Measurements from ENCODE around the gene OTUD6A.

OTUD6A gene

GRCh38 chrX:70042399-70043371 lies 19.6 kb upstream of the OTUD6A start:
- Histone ChIP-seq H4K20me1 (peaks cover 0 to 9% (median 0%) of the 10 kb centered on the region in 11 experiments; a peak in 3 of 22 replicates), H3K27ac (no peak overlapping the region), H3K4me2 (no peak overlapping the region), H3K9ac (no peak overlapping the region), H3K4me3 (no peak overlapping the region), H3K36me3 (no peaks in the 10 kb centered on the region), H3K27me3 (peaks cover 73 to 98% (median 95%) of the 10 kb centered on the region in 11 experiments), H3K9me3 (replicated peaks in 1 of 11) (peaks cover 0 to 6% (median 0%) of the 10 kb centered on the region in 11 experiments; a peak in 1 of 22 replicates), H3K4me1 (peaks cover 0 to 8% (median 0%) of the 10 kb centered on the region in 10 experiments; a peak in 8 of 20 replicates)
- no peak for TF ChIP-seq Cebpa-rat (IDR thresholded peaks at IDR 0.05)

GRCh38 chrX:70043685-70044084 lies 18.6 kb upstream of the OTUD6A start:
- Histone ChIP-seq H3K9ac (no peak overlapping the region), H3K27me3 (peaks cover 78 to 98% (median 95%) of the 10 kb centered on the region in 11 experiments), H3K4me3 (no peak overlapping the region), H3K9me3 (replicated peaks in 1 of 11) (peaks cover 0 to 6% (median 0%) of the 10 kb centered on the region in 11 experiments; a peak in 1 of 22 replicates), H3K4me1 (peaks cover 0 to 13% (median 0%) of the 10 kb centered on the region in 10 experiments; a peak in 8 of 20 replicates), H3K4me2 (no peak overlapping the region), H4K20me1 (peaks cover 0 to 9% (median 0%) of the 10 kb centered on the region in 11 experiments; a peak in 2 of 22 replicates), H3K27ac (no peak overlapping the region), H3K36me3 (no peaks in the 10 kb centered on the region)
- TF ChIP-seq Cebpa-rat (IDR thresholded peaks at IDR 0.05), result no peak

GRCh38 chrX:70044541-70045245 lies 17.6 kb upstream of the OTUD6A start:
- H4K20me1 ChIP-seq, result peaks cover 0 to 9% (median 0%) of the 10 kb centered on the region in 11 experiments; a peak in 2 of 22 replicates
- peaks cover 82 to 98% (median 96%) of the 10 kb centered on the region in 11 experiments for H3K27me3 ChIP-seq
- H3K4me1 ChIP-seq, result peaks cover 0 to 13% (median 0%) of the 10 kb centered on the region in 10 experiments; a peak in 7 of 20 replicates
- no peak overlapping the region for H3K27ac ChIP-seq
- H3K9ac ChIP-seq, result no peak overlapping the region
- H3K4me3 ChIP-seq, result no peak overlapping the region
- peaks cover 0 to 6% (median 0%) of the 10 kb centered on the region in 11 experiments; a peak in 1 of 22 replicates for H3K9me3 ChIP-seq (replicated peaks in 1 of 11)
- H3K36me3 ChIP-seq, result no peaks in the 10 kb centered on the region
- no peak overlapping the region for H3K4me2 ChIP-seq
- TF ChIP-seq Cebpa-rat (IDR thresholded peaks at IDR 0.05), result no peak

GRCh38 chrX:70046978-70047377 lies 15.3 kb upstream of the OTUD6A start:
- no peak for TF ChIP-seq Cebpa-rat (IDR thresholded peaks at IDR 0.05)
- Histone ChIP-seq H3K27ac (no peak overlapping the region), H3K4me1 (peaks cover 0 to 13% (median 0%) of the 10 kb centered on the region in 10 experiments; a peak in 7 of 20 replicates)

GRCh38 chrX:70049406-70049805 lies 12.9 kb upstream of the OTUD6A start:
- peaks cover 0 to 6% (median 0%) of the 10 kb centered on the region in 11 experiments; a peak in 1 of 22 replicates for H3K9me3 ChIP-seq (replicated peaks in 1 of 11)
- H3K9ac ChIP-seq, result no peak overlapping the region
- no peak for TF ChIP-seq Cebpa-rat (IDR thresholded peaks at IDR 0.05)
- H3K27me3 ChIP-seq, result peaks cover 82 to 96% (median 93%) of the 10 kb centered on the region in 11 experiments
- peaks cover 0 to 4% (median 0%) of the 10 kb centered on the region in 11 experiments; a peak in 2 of 22 replicates for H4K20me1 ChIP-seq
- no peaks in the 10 kb centered on the region for H3K36me3 ChIP-seq
- H3K27ac ChIP-seq, result no peak overlapping the region
- H3K4me2 ChIP-seq, result no peak overlapping the region
- no peak overlapping the region for H3K4me3 ChIP-seq
- H3K4me1 ChIP-seq, result peaks cover 0 to 13% (median 0%) of the 10 kb centered on the region in 10 experiments; a peak in 7 of 20 replicates

More at GRCh38 chrX:70046978-70047377, 15.3 kb upstream of the OTUD6A start:
- no peaks in the 10 kb centered on the region for H3K36me3 ChIP-seq
- peaks cover 0 to 6% (median 0%) of the 10 kb centered on the region in 11 experiments; a peak in 1 of 22 replicates for H3K9me3 ChIP-seq (replicated peaks in 1 of 11)
- H3K9ac ChIP-seq, result no peak overlapping the region
- no peak overlapping the region for H3K4me3 ChIP-seq
- peaks cover 0 to 9% (median 0%) of the 10 kb centered on the region in 11 experiments; a peak in 2 of 22 replicates for H4K20me1 ChIP-seq
- peaks cover 78 to 96% (median 92%) of the 10 kb centered on the region in 11 experiments for H3K27me3 ChIP-seq
- H3K4me2 ChIP-seq, result peak overlapping the region in 3 of 11 experiments; percentile 33 to 62 (median 36); a peak in 6 of 22 replicates

GRCh38 chrX:70049925-70050324 lies 12.3 kb upstream of the OTUD6A start, which contains the start of gene AWAT2:
Gene AWAT2 (minus strand): TSS chrX:70049938. CDS start chrX:70049932, 6 bp downstream.
- H3K4me3 ChIP-seq, result no peak within 1 kb of the TSS
- H3K27ac ChIP-seq, result no peak within 1 kb of the TSS
- peaks cover 0 to 13% (median 0%) of the 10 kb centered on the region in 10 experiments; a peak in 7 of 20 replicates for H3K4me1 ChIP-seq
- TF ChIP-seq Cebpa-rat (IDR thresholded peaks at IDR 0.05), result no peak
- no peak within 1 kb of the TSS for H3K4me2 ChIP-seq
- peaks cover 82 to 96% (median 93%) of the 10 kb centered on the region in 11 experiments for H3K27me3 ChIP-seq
- peaks cover 0 to 4% (median 0%) of the 10 kb centered on the region in 11 experiments; a peak in 2 of 22 replicates for H4K20me1 ChIP-seq
- peaks cover 0 to 6% (median 0%) of the 10 kb centered on the region in 11 experiments; a peak in 1 of 22 replicates for H3K9me3 ChIP-seq (replicated peaks in 1 of 11)
- no peaks in the 10 kb centered on the region for H3K36me3 ChIP-seq
- no peak within 1 kb of the TSS for H3K9ac ChIP-seq

- Histone ChIP-seq H3K4me1 (peaks cover 0 to 2% (median 0%) of the 10 kb centered on the region in 10 experiments; a peak in 3 of 20 replicates), H3K9me3 (replicated peaks in 1 of 11) (no peaks in the 10 kb centered on the region), H3K9ac (no peak overlapping the region), H4K20me1 (no peaks in the 10 kb centered on the region; a peak in 2 of 22 replicates), H3K36me3 (no peaks in the 10 kb centered on the region), H3K4me2 (no peak overlapping the region), H3K27ac (no peak overlapping the region), H3K27me3 (peaks cover 78 to 98% (median 97%) of the 10 kb centered on the region in 11 experiments), H3K4me3 (no peak overlapping the region)
- no peak for TF ChIP-seq Cebpa-rat (IDR thresholded peaks at IDR 0.05)
Measured at GRCh38 chrX:70052895-70053615, 9.2 kb upstream of the OTUD6A start.

GRCh38 chrX:70054391-70054790 lies 7.9 kb upstream of the OTUD6A start:
- Histone ChIP-seq H4K20me1 (no peaks in the 10 kb centered on the region; a peak in 2 of 22 replicates), H3K9me3 (replicated peaks in 1 of 11) (no peaks in the 10 kb centered on the region), H3K4me1 (no peaks in the 10 kb centered on the region), H3K9ac (no peak overlapping the region), H3K36me3 (no peaks in the 10 kb centered on the region), H3K4me3 (no peak overlapping the region), H3K27me3 (peaks cover 79 to 98% (median 96%) of the 10 kb centered on the region in 11 experiments), H3K4me2 (no peak overlapping the region), H3K27ac (no peak overlapping the region)
- no peak for TF ChIP-seq Cebpa-rat (IDR thresholded peaks at IDR 0.05)

Data from BLaER1 treated with 17β-estradiol and CSF1 and Interleukin-3, amounts not matched to agents 10 nM and 100 nM (cell line).